Pulmonary artery endothelial cell (primary cell): ENCODE results near the gene CAPZB. TPM values are rescaled to one million over a fixed set of nuclear protein-coding genes. Genes with fewer than 3 reads are reported as not detected.

Experiments
- DNase-seq: peaks from one replicate; pipeline ENCODE4 v3.0.0-alpha.2; 2011; ENCODE audit warnings: low read depth, low spot score
- total RNA-seq: library from RNA; depleted of rRNA; stranded (reverse); fragments of >200 nt; gene quantifications from 2 replicates; pipeline ENCODE4 v1.2.3, GENCODE V29; 2014

The CAPZB gene
- total RNA-seq, 1 donor from 2014 or later = 113 TPM

DNA sequence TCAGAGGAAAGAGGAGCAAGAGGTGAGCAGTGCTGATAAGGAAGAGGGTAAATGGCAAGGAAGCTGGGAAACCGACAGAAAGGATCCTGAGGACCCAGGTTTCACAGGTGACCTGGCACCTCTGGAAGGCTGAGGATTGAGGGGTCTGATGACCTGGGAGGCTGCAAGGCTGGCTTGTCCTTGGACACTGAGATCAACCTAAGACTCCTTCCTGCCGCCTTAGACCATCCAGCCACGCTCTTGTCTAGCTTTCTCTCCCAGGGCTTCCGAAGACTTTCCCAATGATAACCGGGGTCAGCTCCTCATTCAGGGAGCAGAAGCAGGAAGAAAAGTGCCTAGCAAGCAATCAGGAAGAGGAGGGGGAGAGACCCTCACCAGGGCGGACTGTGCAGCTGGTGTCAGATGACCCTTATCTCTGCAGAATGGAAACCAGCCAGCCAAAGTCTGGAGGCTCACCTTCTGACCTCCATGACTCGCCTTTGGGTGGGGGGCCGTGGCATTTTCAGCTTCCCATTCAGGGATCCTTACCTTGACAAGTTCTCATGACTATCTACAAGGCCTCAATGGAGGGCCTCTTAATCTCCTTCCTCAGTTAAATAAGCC, 77.7 kb downstream of the CAPZB start:
- no peak for DNase-seq

DNA sequence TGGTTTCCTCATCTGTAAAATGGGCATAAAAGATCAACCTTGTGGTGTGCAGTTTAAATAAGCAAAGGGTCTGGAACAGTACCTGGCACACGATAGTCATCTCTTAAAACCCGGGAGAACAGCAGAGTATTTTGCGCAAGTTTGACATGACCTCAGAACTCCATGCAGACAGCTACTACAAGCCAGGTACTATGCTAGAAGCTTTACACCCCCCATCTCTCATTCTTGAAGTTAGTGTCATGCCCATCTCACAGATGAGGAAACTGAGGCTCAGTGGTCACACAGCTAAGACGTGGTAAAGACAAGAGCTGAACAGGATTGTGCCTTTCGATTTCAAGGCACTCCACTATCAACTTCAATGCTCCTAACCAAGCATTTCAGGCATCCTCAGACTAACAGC, 78.7 kb downstream of the CAPZB start:
- DNase-seq = no peak

- no peak for DNase-seq
These were observed 79.4 kb downstream of the CAPZB start for GRCh38 chr1:19405761-19406487.

GRCh38 chr1:19405195-19405760, 80.1 kb downstream of the CAPZB start:
- DNase-seq = no peak

DNA sequence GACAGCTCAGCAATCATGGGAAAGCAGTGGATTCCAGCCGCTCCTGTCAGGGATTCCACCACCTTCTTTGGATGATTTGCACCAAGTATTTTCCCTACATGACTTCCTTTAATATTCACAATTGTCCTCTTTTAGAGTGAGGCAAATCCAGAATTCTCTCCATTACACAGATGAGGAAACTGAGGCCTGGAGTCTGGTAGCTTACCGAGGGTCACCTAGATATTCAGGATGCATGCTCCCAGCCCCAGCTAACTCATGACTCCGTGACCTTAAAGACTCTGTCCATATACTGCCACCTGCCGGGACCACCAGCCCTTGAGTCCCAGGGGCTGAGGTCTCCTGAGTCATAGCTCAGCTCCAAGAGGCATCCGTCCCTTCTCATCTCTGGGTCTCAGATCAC, 80.6 kb downstream of the CAPZB start:
- DNase-seq = no peak

DNA sequence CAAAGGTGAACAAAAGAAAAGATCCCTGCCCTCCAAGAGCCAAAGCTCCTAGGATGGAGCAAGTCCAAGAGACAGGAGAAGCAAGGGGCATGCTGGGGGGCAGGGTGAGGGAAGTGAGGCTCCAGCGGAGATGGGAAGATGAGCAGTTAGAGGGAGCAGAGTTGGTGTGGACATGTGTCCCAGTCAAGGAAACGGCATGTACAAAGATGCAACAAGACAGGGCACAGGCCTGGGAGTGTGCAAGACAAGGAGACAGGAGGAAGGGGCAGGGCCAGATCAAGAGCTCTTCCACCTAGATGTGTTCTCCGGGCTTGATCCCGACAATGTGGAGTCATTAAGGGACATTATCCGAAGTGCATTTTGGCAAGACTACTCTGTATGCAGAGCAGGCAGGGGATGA, 82.1 kb downstream of the CAPZB start:
- DNase-seq = no peak

GRCh38 chr1:19402031-19402813, 83.1 kb downstream of the CAPZB start:
- no peak for DNase-seq

- no peak for DNase-seq
These were observed 83.8 kb downstream of the CAPZB start for GRCh38 chr1:19401535-19401889.

DNA sequence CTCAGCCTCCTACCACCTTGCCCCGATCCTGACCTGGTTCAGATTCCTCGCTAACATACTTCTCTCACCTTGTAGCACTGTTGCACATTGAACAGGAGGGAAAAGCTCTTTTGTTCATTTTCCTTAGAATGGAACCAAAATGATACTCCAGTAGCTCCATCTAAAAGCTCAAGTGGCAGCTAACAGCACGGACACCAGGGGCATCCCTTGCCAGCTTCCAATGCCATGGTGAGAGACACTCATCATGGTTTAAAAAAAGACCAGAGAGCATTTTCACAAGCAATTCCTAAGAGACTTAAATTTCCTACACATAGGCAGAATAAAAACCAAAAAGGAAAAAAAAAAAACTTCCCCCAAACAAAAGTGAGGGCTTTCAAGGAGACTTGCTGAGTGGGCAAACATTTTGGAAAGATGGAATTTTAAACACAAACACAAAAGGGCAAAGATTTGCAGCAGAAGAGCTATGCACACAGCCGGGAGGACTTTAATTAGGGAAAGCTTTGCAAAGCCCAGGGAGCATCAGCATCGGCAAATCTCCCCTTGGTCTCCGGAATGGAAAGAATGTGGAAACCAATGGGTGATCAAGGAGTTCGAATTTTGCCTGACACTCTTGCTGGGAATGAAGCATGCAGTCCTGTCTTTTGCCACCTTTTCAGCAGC, 84.3 kb downstream of the CAPZB start:
- no peak for DNase-seq

DNA sequence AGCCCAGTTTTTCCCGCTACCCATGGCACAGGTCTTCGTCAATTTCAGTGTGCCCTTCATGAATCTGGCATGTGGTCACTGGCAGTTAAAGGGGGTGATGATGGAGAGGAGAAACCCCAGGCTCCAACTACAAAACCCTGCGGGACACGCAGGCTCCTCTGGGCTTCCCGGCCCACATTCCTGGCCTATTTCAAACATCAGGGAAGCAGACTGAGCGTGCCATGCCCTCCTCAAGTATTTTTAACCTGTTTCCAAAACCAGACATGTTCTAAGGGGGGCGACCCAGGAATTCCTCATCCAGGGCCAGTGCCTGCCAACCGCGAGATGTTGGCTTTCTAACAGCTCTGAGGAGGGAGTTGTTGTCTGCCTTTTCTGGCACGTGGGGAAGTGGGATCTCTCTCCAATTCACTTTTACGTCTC, 85.1 kb downstream of the CAPZB start:
- no peak for DNase-seq

GRCh38 chr1:19398309-19398760, 87.0 kb downstream of the CAPZB start:
- no peak for DNase-seq

DNA sequence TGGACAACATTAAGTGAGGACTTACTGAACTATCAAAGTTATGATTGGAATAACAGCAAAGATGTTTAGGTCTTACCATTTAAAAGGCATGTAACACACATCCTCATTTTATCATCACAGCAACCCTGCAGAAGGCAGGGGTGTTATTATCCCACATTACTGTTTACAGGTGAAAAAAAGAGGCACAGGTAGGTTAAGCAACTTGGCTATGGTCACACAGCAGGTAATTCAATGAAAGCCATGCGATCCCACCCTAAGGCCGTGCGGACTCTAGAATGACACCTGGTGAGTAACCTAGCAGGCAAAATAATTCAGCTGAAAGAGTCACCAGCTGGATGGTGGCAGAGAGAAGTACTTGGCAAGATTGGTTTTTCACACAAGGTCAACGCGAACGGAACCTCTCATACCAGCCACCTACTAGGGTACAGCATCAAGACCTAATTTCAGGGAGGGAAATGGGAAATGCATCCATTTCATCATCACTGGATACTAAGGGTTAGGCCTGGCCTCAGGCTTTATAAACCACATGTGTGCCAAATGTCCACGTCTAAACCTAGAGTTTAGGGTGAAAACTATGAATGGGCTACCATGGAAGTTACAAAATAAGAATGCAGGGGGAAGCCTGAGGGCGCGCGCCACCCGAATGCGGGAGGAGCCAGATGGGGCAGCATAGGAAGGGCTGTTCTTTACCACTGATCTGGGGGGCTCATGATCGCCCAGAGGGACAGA, 88.0 kb downstream of the CAPZB start:
- no peak for DNase-seq

- DNase-seq = no peak
These were observed 89.1 kb downstream of the CAPZB start for GRCh38 chr1:19396280-19396679.

DNA sequence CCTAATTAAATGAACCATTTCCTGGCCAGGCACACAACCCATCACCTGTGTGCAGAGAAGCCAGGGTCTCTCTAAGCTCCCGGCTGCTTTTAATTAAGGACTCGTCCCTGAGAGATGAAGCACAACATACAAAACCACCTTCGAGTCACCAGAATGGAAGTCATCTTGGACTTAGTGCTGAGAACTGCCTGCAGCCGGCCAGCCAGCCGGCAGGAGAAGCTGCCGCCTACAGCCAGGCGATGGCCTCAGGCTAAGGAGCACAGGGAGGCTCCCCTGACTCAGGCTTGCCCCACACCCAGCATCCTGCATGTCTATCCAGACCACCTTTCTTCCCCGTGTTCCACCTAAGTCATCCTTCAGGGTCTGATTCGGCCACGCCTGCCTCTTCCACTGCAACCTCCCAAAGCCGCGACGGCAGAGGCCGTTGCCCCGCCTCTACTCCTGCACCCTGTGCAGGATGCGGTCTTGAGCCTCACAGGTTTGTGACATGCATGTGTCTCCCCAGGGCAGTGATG, 89.6 kb downstream of the CAPZB start:
- DNase-seq = no peak

DNA sequence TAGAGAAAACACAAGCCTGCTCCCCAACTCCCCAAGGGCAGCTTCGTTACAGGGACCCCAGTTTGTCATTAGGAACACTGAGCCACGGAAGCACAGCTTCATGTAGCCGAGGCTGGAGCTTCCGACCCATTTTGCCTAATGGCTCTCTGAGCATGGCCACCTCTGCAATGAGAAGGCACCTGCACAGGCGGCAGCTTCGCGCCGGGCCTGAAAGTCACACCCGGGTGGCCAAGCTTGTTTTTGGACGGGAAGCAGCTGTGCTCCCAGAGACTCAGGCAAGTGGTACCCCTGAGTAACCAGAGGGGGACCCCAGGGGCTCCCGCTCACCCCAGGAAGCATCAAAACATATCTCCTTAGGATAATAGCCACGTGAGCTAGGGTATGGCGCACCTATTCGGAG, 92.3 kb downstream of the CAPZB start:
- DNase-seq = no peak

GRCh38 chr1:19392221-19392620, 93.1 kb downstream of the CAPZB start:
- DNase-seq = no peak

DNA sequence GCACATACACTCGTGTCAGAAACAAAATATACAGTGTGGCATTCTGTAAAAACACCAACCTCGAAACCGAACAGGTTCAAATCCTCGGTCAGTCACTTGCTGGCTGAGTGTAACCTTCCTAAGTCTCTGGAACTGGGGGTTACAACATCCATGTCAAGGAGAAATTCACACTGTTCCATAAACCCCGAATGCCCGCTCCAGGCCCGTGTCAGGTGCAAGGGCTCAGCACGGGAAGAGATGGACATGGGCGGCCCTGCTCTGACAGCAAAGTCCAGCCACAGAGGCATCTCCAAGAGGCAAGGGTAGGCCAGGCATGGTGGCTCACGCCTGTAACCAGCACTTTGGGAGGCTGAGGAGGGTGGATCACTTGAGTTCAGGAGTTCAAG, 93.8 kb downstream of the CAPZB start:
- DNase-seq = no peak

DNA sequence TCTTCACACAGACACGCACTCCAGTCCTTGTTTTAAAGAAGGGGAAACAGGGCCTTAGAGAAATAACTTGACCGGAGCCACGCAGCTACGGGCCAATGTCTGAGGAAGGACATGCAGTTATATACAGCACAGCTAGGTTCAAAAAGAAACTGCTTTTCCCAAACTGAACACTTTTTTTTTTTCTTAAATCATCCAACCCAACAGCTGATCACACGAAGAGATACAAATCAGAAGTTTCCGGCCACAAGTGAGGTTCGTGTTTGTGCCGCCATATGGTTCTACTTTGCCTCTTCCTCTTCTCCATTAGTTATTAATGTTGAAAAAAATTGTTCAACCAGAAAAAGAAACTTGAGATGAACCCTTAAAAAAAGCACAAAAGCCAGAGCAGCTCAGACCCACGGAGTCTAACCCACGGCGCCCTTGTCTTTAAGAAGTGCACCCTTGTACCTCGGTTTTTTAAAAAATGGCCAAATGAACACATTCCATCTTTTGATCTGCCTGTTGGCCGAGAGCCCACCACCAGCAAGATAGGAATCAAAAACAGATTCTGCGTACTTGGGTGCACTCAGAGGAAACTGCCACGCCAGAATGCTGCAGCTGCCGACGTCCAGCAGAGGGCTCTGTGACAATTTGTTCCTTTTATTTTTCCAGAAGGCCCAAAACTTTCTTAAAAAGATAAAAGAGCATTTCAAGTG, 94.3 kb downstream of the CAPZB start:
- no peak for DNase-seq

DNA sequence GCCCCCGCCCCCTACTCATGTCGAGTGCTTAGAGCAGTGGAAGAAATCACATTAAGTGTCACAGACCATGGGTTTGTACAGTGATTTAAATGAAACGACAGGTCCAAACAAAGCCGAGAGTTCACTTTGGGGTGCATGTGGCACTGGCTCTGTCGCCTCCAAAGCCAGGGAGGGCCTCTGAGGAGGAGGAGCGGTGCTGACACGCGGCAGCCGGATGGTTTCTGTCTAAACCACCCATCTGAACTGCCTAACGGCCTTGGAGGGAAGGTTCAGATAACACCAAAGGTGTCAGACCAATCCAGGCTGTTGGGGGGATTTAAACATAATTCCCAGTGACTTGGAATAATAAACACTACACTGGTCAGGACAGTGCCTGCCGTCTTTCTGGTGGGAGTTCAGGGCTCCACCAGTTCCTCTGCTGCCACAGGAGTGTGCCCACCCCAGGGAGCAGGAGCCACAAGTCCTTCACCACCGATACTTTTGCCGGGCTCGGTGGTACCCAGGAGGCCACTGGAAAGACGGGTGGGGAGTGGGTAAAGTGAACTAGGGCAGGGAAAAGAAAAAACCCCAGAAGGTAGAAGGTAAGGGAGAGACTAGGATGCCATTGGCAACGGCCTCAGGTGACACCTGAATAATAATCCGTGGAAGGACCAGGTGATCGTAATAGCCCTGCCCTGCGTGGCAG, 95.0 kb downstream of the CAPZB start:
- no peak for DNase-seq

DNA sequence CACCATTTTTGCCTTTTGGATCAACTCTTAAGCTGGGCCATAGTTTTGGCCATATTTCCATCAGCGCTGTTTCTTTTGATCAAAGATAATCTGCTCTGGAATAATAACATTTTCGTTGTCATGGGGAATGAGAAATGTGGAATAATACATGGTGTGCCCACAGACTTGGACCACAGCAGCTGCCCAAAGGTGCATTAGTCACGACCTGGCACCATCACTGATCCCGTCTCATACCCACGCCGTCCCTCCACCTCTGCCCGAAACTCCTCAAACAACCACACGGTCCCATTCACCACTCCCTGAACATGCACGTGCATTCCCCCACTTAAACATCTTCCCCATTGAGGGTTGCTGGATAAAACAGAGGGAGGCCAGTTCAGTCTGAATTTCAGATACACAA, 96.4 kb downstream of the CAPZB start:
- DNase-seq = no peak
